HepG2 (cell line): Measurements from ENCODE around the gene HOXA10. TPM values are rescaled to one million over a fixed set of nuclear protein-coding genes. Genes with fewer than 3 reads are reported as not detected.

Source experiments
- AGO2 ChIP-seq: fragments of 200-400 bp; formaldehyde crosslinking; optimal IDR thresholded peaks from 2 replicates; pipeline ENCODE3; 2017; ENCODE audit warnings: mild to moderate bottlenecking, low read depth, low read length, moderate library complexity
- CTCF ChIP-seq: sonication (generic); formaldehyde crosslinking; IDR thresholded peaks from 2 replicates; pipeline ENCODE4 v1.5.0; 2020; ENCODE audit warnings: mild to moderate bottlenecking, missing genetic modification reagents, moderate library complexity
- ESRRA ChIP-seq: sonication (generic); formaldehyde crosslinking; IDR thresholded peaks from 2 replicates; pipeline ENCODE4 v1.5.1; 2020; ENCODE audit warnings: mild to moderate bottlenecking, low read depth, missing genetic modification reagents
- GATAD2A ChIP-seq: IDR thresholded peaks from 2 replicates; pipeline ENCODE4 v1.6.1; 2016
- GFI1 ChIP-seq: sonication (generic); formaldehyde crosslinking; IDR thresholded peaks from 2 replicates; pipeline ENCODE4 v1.5.0; 2020; ENCODE audit warnings: missing genetic modification reagents, mild to moderate bottlenecking, borderline replicate concordance
- HCFC1 ChIP-seq: fragments of 150-350 bp; IDR thresholded peaks from 2 replicates; pipeline ENCODE4 v1.6.1; 2014; ENCODE audit warnings: low read depth, low read length
- HDAC1 ChIP-seq: sonication (generic); formaldehyde crosslinking; IDR thresholded peaks from 2 replicates; pipeline ENCODE4 v1.5.1; 2020; ENCODE audit warnings: mild to moderate bottlenecking, missing genetic modification reagents
- IRX3 ChIP-seq: sonication (generic); formaldehyde crosslinking; IDR thresholded peaks from 2 replicates; pipeline ENCODE4 v1.8.1; 2023; ENCODE audit warnings: mild to moderate bottlenecking, low read depth, missing genetic modification reagents, borderline replicate concordance
- KDM2A ChIP-seq: sonication (generic); formaldehyde crosslinking; IDR thresholded peaks from 2 replicates; pipeline ENCODE4 v1.4.0; 2020; ENCODE audit warnings: low read depth, missing genetic modification reagents, borderline replicate concordance
- PHF20 ChIP-seq: sonication (generic); formaldehyde crosslinking; IDR thresholded peaks from 2 replicates; pipeline ENCODE4 v1.5.0; 2020; ENCODE audit warnings: mild to moderate bottlenecking, missing genetic modification reagents
- SAFB2 ChIP-seq: sonication (generic); formaldehyde crosslinking; IDR thresholded peaks from 2 replicates; pipeline ENCODE4 v1.5.1; 2020; ENCODE audit warnings: missing genetic modification reagents, low read depth, mild to moderate bottlenecking, borderline replicate concordance
- SALL2 ChIP-seq: sonication (generic); formaldehyde crosslinking; IDR thresholded peaks from 2 replicates; pipeline ENCODE4 v1.8.1; 2023; ENCODE audit warnings: mild to moderate bottlenecking, missing genetic modification reagents, inconsistent platforms
- SMAD3 ChIP-seq: sonication (generic); formaldehyde crosslinking; IDR thresholded peaks from 2 replicates; pipeline ENCODE4 v1.4.0; 2020; ENCODE audit warnings: missing genetic modification reagents
- SRY ChIP-seq: sonication (generic); formaldehyde crosslinking; IDR thresholded peaks from 2 replicates; pipeline ENCODE4 v1.8.0; 2022; ENCODE audit warnings: mild to moderate bottlenecking, missing genetic modification reagents
- TFAP4 ChIP-seq: sonication (generic); IDR thresholded peaks from 2 replicates; pipeline ENCODE4 v1.6.1; 2016; ENCODE audit warnings: low read depth, borderline replicate concordance
- ZBTB7B ChIP-seq: sonication (generic); formaldehyde crosslinking; IDR thresholded peaks from 2 replicates; pipeline ENCODE4 v1.4.0; 2020; ENCODE audit warnings: missing genetic modification reagents
- ZFY ChIP-seq: sonication (generic); formaldehyde crosslinking; IDR thresholded peaks from 2 replicates; pipeline ENCODE4 v1.4.0; 2020; ENCODE audit warnings: missing genetic modification reagents
- ZMYM2 ChIP-seq: sonication (generic); formaldehyde crosslinking; IDR thresholded peaks from 2 replicates; pipeline ENCODE4 v1.8.0; 2022; ENCODE audit warnings: mild to moderate bottlenecking, missing genetic modification reagents
- ZNF205 ChIP-seq: IDR thresholded peaks from 2 replicates; pipeline ENCODE4 v1.6.1; 2018; ENCODE audit warnings: missing biosample characterization, missing genetic modification reagents
- ZNF232 ChIP-seq: sonication (generic); formaldehyde crosslinking; IDR thresholded peaks from 2 replicates; pipeline ENCODE4 v1.4.0; 2020; ENCODE audit warnings: missing genetic modification reagents, borderline replicate concordance
- ZNF333 ChIP-seq: sonication (generic); formaldehyde crosslinking; IDR thresholded peaks from 2 replicates; pipeline ENCODE4 v1.4.0; 2020; ENCODE audit warnings: mild to moderate bottlenecking, missing genetic modification reagents, borderline replicate concordance
- ZNF569 ChIP-seq: sonication (generic); formaldehyde crosslinking; IDR thresholded peaks from 2 replicates; pipeline ENCODE4 v1.5.0; 2020; ENCODE audit warnings: mild to moderate bottlenecking, missing genetic modification reagents, moderate library complexity, borderline replicate concordance
- ZNF572 ChIP-seq: sonication (generic); formaldehyde crosslinking; IDR thresholded peaks from 2 replicates; pipeline ENCODE4 v1.5.1; 2020; ENCODE audit warnings: mild to moderate bottlenecking, missing genetic modification reagents
- ZNF576 ChIP-seq: sonication (generic); formaldehyde crosslinking; IDR thresholded peaks from 2 replicates; pipeline ENCODE4 v1.4.0; 2020; ENCODE audit warnings: mild to moderate bottlenecking, missing genetic modification reagents
- ZNF768 ChIP-seq: sonication (generic); formaldehyde crosslinking; IDR thresholded peaks from 2 replicates; pipeline ENCODE4 v1.4.0; 2020; ENCODE audit warnings: missing genetic modification reagents
- ZNF800 ChIP-seq: sonication (generic); formaldehyde crosslinking; IDR thresholded peaks from 2 replicates; pipeline ENCODE4 v1.4.0; 2020; ENCODE audit warnings: missing genetic modification reagents
- ZNF850 ChIP-seq: sonication (generic); formaldehyde crosslinking; conservative IDR thresholded peaks from 2 replicates; pipeline ENCODE4 v1.9.0; 2021; ENCODE audit warnings: mild to moderate bottlenecking, missing genetic modification reagents
- ZZZ3 ChIP-seq: sonication (generic); formaldehyde crosslinking; IDR thresholded peaks from 2 replicates; pipeline ENCODE4 v1.4.0; 2020; ENCODE audit warnings: missing genetic modification reagents, mild to moderate bottlenecking, borderline replicate concordance
- polyA plus RNA-seq, 8 experiments: library from polyadenylated mRNA; depleted of rRNA in 3 of 8; stranded (reverse) in 7 of 8; unstranded in 1 of 8; fragments of >200 nt; fragmentation: Illumina TruSeq in 4 of 8; extraction: Trizol in 4 of 8; gene quantifications; 2 replicates each; pipeline versions ENCODE4 v1.2.1 to v1.2.3, GENCODE V29; 2011 to 2016; ENCODE audit warnings: low read depth in 4 of 8, missing spikeins in 1 of 8, mixed read lengths in 1 of 8; ENCODE audit not compliant: insufficient read depth in 1 of 8
- total RNA-seq, 5 experiments: library from RNA; depleted of rRNA; stranded (reverse); fragments of >200 nt; fragmentation: Illumina TruSeq; extraction: Trizol; gene quantifications; 2 replicates each; pipeline ENCODE4 v1.2.3, GENCODE V29; 2016; ENCODE audit warnings: low read depth in 1 of 5

The HOXA10 gene
- total and polyA plus RNA-seq, 2 of the 13 experiments (the other 11 are each of a cell fraction or from before 2014, with no cell fraction given) = not detected

GRCh38 chr7:27123007-27123476, 51.1 kb downstream of the HOXA10 start (continued):
- TF ChIP-seq ZZZ3 = no peak
- no peak for TF ChIP-seq ZNF232 (CRISPR knock-in tag)
- no peak for TF ChIP-seq ZNF205 (CRISPR knock-in tag)
- no peak for TF ChIP-seq ZNF333 (CRISPR knock-in tag)
- peak; percentile 18; the same call in 1 of the 2 replicates for TF ChIP-seq KDM2A (CRISPR knock-in tag)
- TF ChIP-seq ZNF572 = no peak
- no peak for TF ChIP-seq IRX3 (CRISPR knock-in tag)
- no peak for TF ChIP-seq SRY
- TF ChIP-seq TFAP4 = no peak
- peak; percentile 21 for TF ChIP-seq AGO2
- TF ChIP-seq ZFY (CRISPR knock-in tag) = 0 out of 2 replicates have a peak, but pooled peaks have one; percentile 32
- no peak for TF ChIP-seq ZNF768 (CRISPR knock-in tag)
- no peak for TF ChIP-seq SAFB2 (CRISPR knock-in tag)
- TF ChIP-seq SALL2 = 0 out of 2 replicates have a peak, but pooled peaks have one; percentile 16
- 0 out of 2 replicates have a peak, but pooled peaks have one; percentile 14 for TF ChIP-seq HDAC1 (CRISPR knock-in tag)
- no peak for TF ChIP-seq HCFC1
- TF ChIP-seq GATAD2A (CRISPR knock-in tag) = peak; percentile 31; the same call in 1 of the 2 replicates
- TF ChIP-seq ZMYM2 (CRISPR knock-in tag) = no peak
- TF ChIP-seq ZNF569 (CRISPR knock-in tag) = no peak
- no peak for TF ChIP-seq CTCF (CRISPR knock-in tag)
- TF ChIP-seq ZNF800 (CRISPR knock-in tag) = 0 out of 2 replicates have a peak, but pooled peaks have one; percentile 44
- TF ChIP-seq ESRRA (CRISPR knock-in tag) = no peak
- no peak for TF ChIP-seq ZNF850 (CRISPR knock-in tag)
- TF ChIP-seq GFI1 (CRISPR knock-in tag) = peak; percentile 28; the same call in 1 of the 2 replicates
- 0 out of 2 replicates have a peak, but pooled peaks have one; percentile 28 for TF ChIP-seq SMAD3 (CRISPR knock-in tag)
- peak; percentile 34; the same call in 1 of the 2 replicates for TF ChIP-seq ZBTB7B (CRISPR knock-in tag)
- TF ChIP-seq PHF20 (CRISPR knock-in tag) = no peak
- no peak for TF ChIP-seq ZNF576 (CRISPR knock-in tag)
